NCI-H345 treated with DMSO at 0.1 percent for 48 hours (cell line): ENCODE results near the gene CLOCK.
A peak's percentile ranks its signal among the peaks of the same experiment; 100 is the strongest.

ENCODE experiments used
- DNase-seq: peaks from one replicate; lab custom pipeline; 2025; ENCODE audit not compliant: unreplicated experiment; lab: John Stamatoyannopoulos, UW

Gene CLOCK

GRCh38 chr4:55431710-55432336, 114.9 kb downstream of the CLOCK start:
- no peak for DNase-seq

GRCh38 chr4:55424791-55425190, 121.9 kb downstream of the CLOCK start:
- DNase-seq, result no peak

- no peak for DNase-seq
Observed at GRCh38 chr4:55416176-55416575, 130.5 kb downstream of the CLOCK start.

- DNase-seq, result no peak
Observed at GRCh38 chr4:55411621-55412020, 135.1 kb downstream of the CLOCK start.

GRCh38 chr4:55410431-55410830, 136.3 kb downstream of the CLOCK start:
- no peak for DNase-seq

- no peak for DNase-seq
Observed at GRCh38 chr4:55409468-55410171, 137.1 kb downstream of the CLOCK start.

- no peak for DNase-seq
Observed at GRCh38 chr4:55407764-55408163, 138.9 kb downstream of the CLOCK start.

- no peak for DNase-seq
Observed at GRCh38 chr4:55407119-55407518, 139.6 kb downstream of the CLOCK start.

GRCh38 chr4:55406545-55406944, 140.2 kb downstream of the CLOCK start:
- no peak for DNase-seq

GRCh38 chr4:55405073-55405472, 141.6 kb downstream of the CLOCK start:
- DNase-seq, result no peak

GRCh38 chr4:55399581-55399980, 147.1 kb downstream of the CLOCK start:
- DNase-seq, result no peak

- no peak for DNase-seq
Observed at GRCh38 chr4:55398966-55399365, 147.7 kb downstream of the CLOCK start.

GRCh38 chr4:55398461-55398860, 148.2 kb downstream of the CLOCK start:
- DNase-seq, result no peak

GRCh38 chr4:55397520-55398321, 149.0 kb downstream of the CLOCK start:
- DNase-seq, result no peak

GRCh38 chr4:55397126-55397436, 149.6 kb downstream of the CLOCK start:
- no peak for DNase-seq

- DNase-seq, result no peak
Observed at GRCh38 chr4:55396308-55397125, 150.2 kb downstream of the CLOCK start.

GRCh38 chr4:55395529-55396307, 151.0 kb downstream of the CLOCK start, which contains the start of gene TMEM165:
TMEM165 (plus strand) TSS chr4:55395957; CDS start chr4:55396190, 233 bp downstream.
- DNase-seq, result peak; percentile 78

GRCh38 chr4:55395218-55395528, 151.5 kb downstream of the CLOCK start:
- no peak for DNase-seq

GRCh38 chr4:55393461-55394320, 153.0 kb downstream of the CLOCK start:
- no peak for DNase-seq

- no peak for DNase-seq
Observed at GRCh38 chr4:55386840-55387239, 159.9 kb downstream of the CLOCK start.
